ENCODE results near the gene NFIC.
A peak's percentile ranks its signal among the peaks of the same experiment; 100 is the strongest.

The NFIC gene

GRCh38 chr19:3362217-3362906 lies 4.0 kb upstream of the NFIC start:
- no peaks in the 10 kb centered on the region for H3K36me3 ChIP-seq (ENCODE audit: insufficient read depth, low read length)
- no peaks in the 10 kb centered on the region for H3K27me3 ChIP-seq (ENCODE audit: control insufficient read depth, insufficient read depth, low read length)
- H3K4me3 ChIP-seq (ENCODE audit: low read length) = no peak overlapping the region
- peaks cover 29% of the 10 kb centered on the region for H3K4me1 ChIP-seq (ENCODE audit: control insufficient read depth, insufficient read depth, low read length)
- peak overlapping the region; percentile 50 for H3K4me2 ChIP-seq (ENCODE audit: low read length)
- H3K9me3 ChIP-seq (replicated peaks; ENCODE audit: low read length) = no peaks in the 10 kb centered on the region
- no peak overlapping the region for H3K9ac ChIP-seq (ENCODE audit: low read depth, low read length)

GRCh38 chr19:3363841-3364500 lies 2.4 kb upstream of the NFIC start:
- no peaks in the 10 kb centered on the region for H3K9me3 ChIP-seq (replicated peaks; ENCODE audit: low read length)
- no peaks in the 10 kb centered on the region for H3K27me3 ChIP-seq (ENCODE audit: control insufficient read depth, insufficient read depth, low read length)
- no peak overlapping the region for H3K4me2 ChIP-seq (ENCODE audit: low read length)
- no peaks in the 10 kb centered on the region for H3K36me3 ChIP-seq (ENCODE audit: insufficient read depth, low read length)
- no peak overlapping the region for H3K4me3 ChIP-seq (ENCODE audit: low read length)
- H3K4me1 ChIP-seq (ENCODE audit: control insufficient read depth, insufficient read depth, low read length) = peaks cover 37% of the 10 kb centered on the region
- no peak overlapping the region for H3K9ac ChIP-seq (ENCODE audit: low read depth, low read length)

- H3K4me3 ChIP-seq (ENCODE audit: low read length) = no peak overlapping the region
- H3K27me3 ChIP-seq (ENCODE audit: control insufficient read depth, insufficient read depth, low read length) = no peaks in the 10 kb centered on the region
- H3K4me1 ChIP-seq (ENCODE audit: control insufficient read depth, insufficient read depth, low read length) = peaks cover 38% of the 10 kb centered on the region
- no peak overlapping the region for H3K9ac ChIP-seq (ENCODE audit: low read depth, low read length)
- no peaks in the 10 kb centered on the region for H3K9me3 ChIP-seq (replicated peaks; ENCODE audit: low read length)
- no peak overlapping the region for H3K4me2 ChIP-seq (ENCODE audit: low read length)
- no peaks in the 10 kb centered on the region for H3K36me3 ChIP-seq (ENCODE audit: insufficient read depth, low read length)
These were observed 1.9 kb upstream of the NFIC start for GRCh38 chr19:3364501-3364858.

GRCh38 chr19:3365093-3365835 lies 1.1 kb upstream of the NFIC start:
- H3K9ac ChIP-seq (ENCODE audit: low read depth, low read length) = peak overlapping the region; percentile 82

GRCh38 chr19:3366753-3367627 lies 607 bp downstream of the NFIC start:
- peak overlapping the region; percentile 77 for H3K4me3 ChIP-seq (ENCODE audit: low read length)
- peaks cover 48% of the 10 kb centered on the region for H3K4me1 ChIP-seq (ENCODE audit: control insufficient read depth, insufficient read depth, low read length)
- no peaks in the 10 kb centered on the region for H3K27me3 ChIP-seq (ENCODE audit: control insufficient read depth, insufficient read depth, low read length)
- peak overlapping the region; percentile 76 for H3K9ac ChIP-seq (ENCODE audit: low read depth, low read length)
- H3K4me2 ChIP-seq (ENCODE audit: low read length) = peak overlapping the region; percentile 99
- H3K9me3 ChIP-seq (replicated peaks; ENCODE audit: low read length) = no peaks in the 10 kb centered on the region
- no peaks in the 10 kb centered on the region for H3K36me3 ChIP-seq (ENCODE audit: insufficient read depth, low read length)

More at GRCh38 chr19:3365093-3365835, 1.1 kb upstream of the NFIC start:
- no peaks in the 10 kb centered on the region for H3K9me3 ChIP-seq (replicated peaks; ENCODE audit: low read length)
- peak overlapping the region; percentile 81 for H3K4me2 ChIP-seq (ENCODE audit: low read length)
- peaks cover 46% of the 10 kb centered on the region for H3K4me1 ChIP-seq (ENCODE audit: control insufficient read depth, insufficient read depth, low read length)
- H3K4me3 ChIP-seq (ENCODE audit: low read length) = peak overlapping the region; percentile 71
- H3K36me3 ChIP-seq (ENCODE audit: insufficient read depth, low read length) = no peaks in the 10 kb centered on the region
- no peaks in the 10 kb centered on the region for H3K27me3 ChIP-seq (ENCODE audit: control insufficient read depth, insufficient read depth, low read length)

GRCh38 chr19:3367628-3368440 lies 1.5 kb downstream of the NFIC start:
- no peaks in the 10 kb centered on the region for H3K9me3 ChIP-seq (replicated peaks; ENCODE audit: low read length)
- peak overlapping the region; percentile 76 for H3K9ac ChIP-seq (ENCODE audit: low read depth, low read length)
- peaks cover 44% of the 10 kb centered on the region for H3K4me1 ChIP-seq (ENCODE audit: control insufficient read depth, insufficient read depth, low read length)
- H3K36me3 ChIP-seq (ENCODE audit: insufficient read depth, low read length) = no peaks in the 10 kb centered on the region
- peak overlapping the region; percentile 99 for H3K4me2 ChIP-seq (ENCODE audit: low read length)
- H3K4me3 ChIP-seq (ENCODE audit: low read length) = peak overlapping the region; percentile 77
- H3K27me3 ChIP-seq (ENCODE audit: control insufficient read depth, insufficient read depth, low read length) = no peaks in the 10 kb centered on the region

GRCh38 chr19:3368441-3368795 lies 2.0 kb downstream of the NFIC start:
- Histone ChIP-seq H3K4me2 (ENCODE audit: low read length) (peak overlapping the region; percentile 99), H3K9me3 (replicated peaks; ENCODE audit: low read length) (no peaks in the 10 kb centered on the region), H3K9ac (ENCODE audit: low read depth, low read length) (peak overlapping the region; percentile 76), H3K36me3 (ENCODE audit: insufficient read depth, low read length) (no peaks in the 10 kb centered on the region), H3K4me3 (ENCODE audit: low read length) (peak overlapping the region; percentile 77), H3K4me1 (ENCODE audit: control insufficient read depth, insufficient read depth, low read length) (peaks cover 44% of the 10 kb centered on the region), H3K27me3 (ENCODE audit: control insufficient read depth, insufficient read depth, low read length) (no peaks in the 10 kb centered on the region)

GRCh38 chr19:3368848-3369336 lies 2.5 kb downstream of the NFIC start:
- Histone ChIP-seq H3K4me1 (ENCODE audit: control insufficient read depth, insufficient read depth, low read length) (peaks cover 44% of the 10 kb centered on the region), H3K9me3 (replicated peaks; ENCODE audit: low read length) (no peaks in the 10 kb centered on the region), H3K36me3 (ENCODE audit: insufficient read depth, low read length) (no peaks in the 10 kb centered on the region), H3K27me3 (ENCODE audit: control insufficient read depth, insufficient read depth, low read length) (no peaks in the 10 kb centered on the region), H3K4me3 (ENCODE audit: low read length) (peak overlapping the region; percentile 77), H3K9ac (ENCODE audit: low read depth, low read length) (peak overlapping the region; percentile 76), H3K4me2 (ENCODE audit: low read length) (peak overlapping the region; percentile 99)

- no peaks in the 10 kb centered on the region for H3K36me3 ChIP-seq (ENCODE audit: insufficient read depth, low read length)
- H3K9ac ChIP-seq (ENCODE audit: low read depth, low read length) = peak overlapping the region; percentile 76
- H3K27me3 ChIP-seq (ENCODE audit: control insufficient read depth, insufficient read depth, low read length) = no peaks in the 10 kb centered on the region
- peak overlapping the region; percentile 99 for H3K4me2 ChIP-seq (ENCODE audit: low read length)
- H3K4me3 ChIP-seq (ENCODE audit: low read length) = peak overlapping the region; percentile 77
- H3K4me1 ChIP-seq (ENCODE audit: control insufficient read depth, insufficient read depth, low read length) = peaks cover 50% of the 10 kb centered on the region
- no peaks in the 10 kb centered on the region for H3K9me3 ChIP-seq (replicated peaks; ENCODE audit: low read length)
These were observed 3.2 kb downstream of the NFIC start for GRCh38 chr19:3369337-3370213.
